HG02798 (cell line): ENCODE data around the gene CSF1R.

ENCODE experiments used
- ATAC-seq: cut with Tn5 transposase; IDR thresholded peaks from one replicate; pipeline ENCODE4 v1.9.1; 2021; ENCODE audit warnings: mild to moderate bottlenecking; ENCODE audit not compliant: unreplicated experiment, poor library complexity

The CSF1R gene

DNA sequence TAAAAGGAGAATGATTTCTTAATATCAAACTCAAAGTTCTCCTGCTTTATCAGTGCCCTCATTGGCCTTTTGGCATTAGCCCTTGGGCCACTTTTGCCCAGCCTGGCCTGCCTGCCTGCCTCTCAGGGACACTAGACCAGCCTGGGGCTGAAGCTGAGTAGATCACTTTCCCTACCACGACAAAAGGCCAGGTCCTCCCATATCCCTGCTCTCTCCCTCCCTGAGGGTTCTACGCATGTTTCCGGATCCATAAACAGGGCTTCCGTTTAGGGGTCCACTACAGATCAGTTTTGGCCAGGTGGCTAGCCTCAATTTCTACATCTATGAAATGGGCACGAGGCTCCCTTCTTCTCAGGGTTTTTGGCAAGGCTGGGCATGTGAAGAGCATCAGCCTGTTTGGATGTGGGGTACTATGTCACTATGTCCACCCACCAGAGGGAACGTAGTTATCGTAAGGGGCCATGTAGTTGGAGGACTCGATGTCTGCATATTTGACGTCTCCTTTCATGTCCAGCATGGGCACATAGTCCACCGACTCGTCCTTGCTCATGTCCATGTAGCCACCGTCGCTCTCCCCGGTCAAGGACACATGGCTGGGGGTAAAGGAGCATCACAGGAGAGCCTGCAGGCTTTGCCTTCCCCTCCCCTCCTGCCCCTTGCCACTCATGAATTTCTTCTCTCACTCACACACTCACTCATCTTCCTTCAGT, 35.2 kb upstream of the CSF1R start:
- ATAC-seq: no peak

DNA sequence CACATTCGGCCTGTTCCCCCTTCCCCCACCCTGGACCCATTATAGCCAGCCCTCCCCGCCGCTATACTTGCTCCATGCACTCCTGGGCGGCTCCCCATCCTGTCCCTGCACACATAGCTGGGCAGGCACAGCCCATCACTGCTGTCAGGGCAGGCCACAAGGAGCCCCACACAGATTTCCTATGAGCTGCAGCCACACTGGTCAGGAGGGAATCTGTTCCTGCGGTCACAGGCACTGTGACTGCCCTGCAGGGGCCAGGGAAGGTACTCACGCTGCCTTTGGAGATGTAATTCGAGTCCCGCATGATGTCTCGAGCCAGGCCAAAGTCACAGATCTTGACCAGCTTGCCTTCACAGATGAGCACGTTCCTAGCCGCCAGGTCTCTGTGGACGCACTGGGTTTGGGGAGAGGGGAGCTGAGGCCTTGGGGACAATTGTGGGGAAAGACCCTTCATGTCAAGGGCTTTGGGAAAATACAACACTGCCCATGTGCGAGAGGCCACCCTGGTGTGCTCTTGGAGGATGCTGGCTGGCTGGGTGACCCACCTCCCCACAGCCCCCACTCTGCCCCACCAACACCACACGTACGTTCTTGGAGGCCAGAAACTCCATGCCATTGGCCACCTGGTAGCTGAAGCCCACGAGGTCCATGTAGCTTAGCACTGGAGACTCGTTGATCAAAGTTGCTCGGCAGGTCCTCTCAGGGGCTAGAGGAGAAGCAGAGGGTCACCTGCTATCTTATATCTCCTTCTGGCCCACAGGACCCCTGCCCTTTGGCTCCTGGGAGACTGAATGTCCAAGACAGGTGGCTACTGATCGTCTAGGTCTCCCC, 34.5 kb upstream of the CSF1R start:
- no peak for ATAC-seq

DNA sequence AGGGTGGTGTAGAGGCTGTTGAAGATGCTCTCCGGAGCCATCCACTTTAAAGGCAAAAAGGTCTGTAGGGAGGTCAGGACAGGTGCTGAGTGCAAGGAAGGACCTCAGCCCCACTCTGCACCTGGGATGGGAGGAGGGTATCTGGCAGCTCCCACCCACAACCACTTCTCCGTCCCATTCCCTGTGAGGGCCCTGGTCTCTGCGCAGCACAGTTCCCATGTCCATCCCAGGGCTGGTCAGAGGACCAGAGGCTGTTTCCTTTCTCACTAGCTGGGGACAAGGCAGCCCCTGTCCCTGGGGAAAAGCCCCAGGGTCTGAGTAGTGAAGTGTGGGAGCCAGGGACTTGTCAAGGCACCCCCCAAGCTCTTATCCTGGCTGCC, 33.7 kb upstream of the CSF1R start:
- no peak for ATAC-seq

DNA sequence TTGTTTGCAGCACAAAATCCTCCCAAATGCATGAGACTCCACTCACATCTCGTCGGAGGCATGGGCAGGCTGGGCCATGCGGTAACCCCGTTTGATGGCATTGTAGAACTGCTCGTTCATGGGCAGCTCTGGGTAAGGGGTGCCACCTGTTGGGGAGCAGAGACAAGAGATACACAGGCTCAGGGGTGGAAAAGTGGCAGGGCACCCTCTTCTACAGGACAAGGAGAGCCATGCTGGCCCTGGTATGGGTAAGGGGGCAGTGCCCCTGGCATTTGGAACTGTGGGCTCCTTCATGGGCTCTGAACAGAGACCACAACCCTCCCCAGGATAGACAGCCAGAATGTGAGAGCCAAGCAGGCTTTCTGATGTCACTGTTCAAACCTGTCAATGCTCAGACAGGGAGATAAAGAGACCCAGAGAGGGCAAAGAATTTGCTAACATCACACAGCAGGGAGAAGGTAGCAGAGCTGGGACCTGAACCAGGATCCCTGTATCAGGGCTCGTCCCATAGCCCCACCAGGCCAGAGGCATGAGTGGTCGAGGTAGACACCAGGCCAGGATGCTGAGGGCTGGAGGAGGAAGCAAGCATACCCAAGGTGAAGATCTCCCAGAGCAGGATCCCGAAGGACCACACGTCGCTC, 33.2 kb upstream of the CSF1R start:
- ATAC-seq: no peak

DNA sequence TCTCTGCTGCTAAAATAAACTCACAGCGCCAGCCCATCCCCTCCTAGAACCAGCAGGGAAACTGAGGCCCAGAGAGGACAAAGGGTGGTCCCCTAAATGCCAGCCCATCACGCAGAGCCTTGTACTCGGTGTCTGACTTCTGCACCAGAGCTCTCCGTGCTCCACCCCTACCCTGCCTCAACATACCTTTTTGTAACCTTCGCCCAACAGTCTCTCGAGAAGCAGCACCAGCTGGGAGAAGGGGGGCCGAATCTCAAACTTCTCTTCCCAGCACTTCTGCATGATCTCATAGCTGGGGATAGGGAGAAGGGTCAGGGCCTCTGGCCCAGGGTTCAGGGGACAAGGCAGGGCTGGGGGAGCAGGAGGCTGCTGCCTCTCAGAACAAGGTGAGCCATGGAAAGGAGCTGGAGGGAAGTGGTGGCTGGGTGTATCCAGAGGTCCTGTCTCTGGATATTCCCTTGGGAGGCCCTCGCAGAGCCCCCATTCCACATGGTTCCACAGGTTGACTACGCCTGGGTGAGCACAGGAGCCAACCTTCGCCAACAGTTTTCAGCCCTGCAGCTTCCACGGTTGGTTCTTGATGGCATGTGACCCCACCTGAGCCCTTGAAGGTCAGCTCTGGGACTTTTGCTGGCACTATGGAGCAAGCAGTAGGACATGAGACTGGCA, 32.3 kb upstream of the CSF1R start:
- no peak for ATAC-seq

DNA sequence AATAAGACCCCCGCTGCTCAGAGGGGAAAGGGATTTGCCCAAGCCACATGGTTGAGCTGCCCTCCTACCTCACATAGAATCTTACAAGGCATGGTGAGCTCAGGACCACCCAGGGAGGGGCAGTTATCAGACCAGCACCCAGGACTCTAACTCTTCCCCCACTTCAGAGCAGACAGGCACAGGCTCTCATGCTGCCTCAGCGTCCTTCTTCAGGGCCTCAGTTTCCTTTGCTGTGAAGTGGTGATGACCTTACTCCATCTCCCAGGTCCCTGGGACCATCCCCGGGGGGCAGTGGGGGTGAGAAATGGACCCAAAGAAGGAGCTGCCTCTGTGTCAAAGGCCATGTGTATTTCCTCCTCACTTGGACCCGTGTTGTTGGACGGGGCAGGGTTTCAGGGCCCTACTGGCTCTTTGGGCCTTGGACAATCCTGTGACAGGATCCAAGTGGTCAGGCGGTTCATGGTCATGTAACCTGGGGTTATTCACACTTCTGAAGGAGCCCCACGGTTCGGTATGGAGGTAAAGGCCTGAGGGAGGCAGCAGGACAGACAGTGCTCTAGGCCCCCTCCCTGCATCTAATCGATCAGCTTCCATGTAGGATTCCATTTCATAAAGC, 31.7 kb upstream of the CSF1R start:
- ATAC-seq: no peak

DNA sequence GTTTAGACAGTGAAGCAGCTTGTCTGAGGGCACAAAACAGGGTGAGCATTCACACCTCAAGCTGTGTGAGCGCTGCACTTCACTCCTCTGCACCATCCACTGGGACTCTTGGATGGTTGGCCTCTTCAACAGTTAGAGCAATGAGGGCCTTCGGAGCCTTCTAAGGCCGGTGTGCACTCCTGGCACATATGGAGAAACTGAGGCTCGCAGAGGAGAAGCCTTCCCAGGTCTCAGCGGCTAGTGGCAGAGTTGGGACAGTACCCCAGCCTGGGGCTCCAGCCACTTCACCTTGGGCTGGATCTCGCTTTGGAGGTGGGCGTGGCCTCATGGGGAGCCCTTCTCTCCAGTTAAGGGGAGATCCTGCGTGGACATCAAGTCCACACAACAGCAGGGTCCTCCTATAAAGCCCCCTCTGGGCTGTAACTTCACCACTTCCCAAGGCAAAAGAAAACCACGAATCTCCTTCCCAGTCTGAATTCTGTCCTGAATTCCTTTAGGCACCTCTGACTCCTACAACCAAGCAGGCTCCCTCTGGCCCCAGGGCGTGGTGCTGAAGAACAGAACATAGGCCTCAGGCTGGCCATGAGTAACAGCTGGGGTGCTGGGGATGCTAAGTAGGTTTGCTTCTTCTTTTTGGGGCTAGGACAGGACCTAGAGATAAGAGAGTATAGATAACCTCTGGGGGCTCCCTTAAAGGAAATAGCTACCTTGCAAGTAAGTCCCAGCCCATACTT, 30.5 kb upstream of the CSF1R start:
- ATAC-seq: no peak

DNA sequence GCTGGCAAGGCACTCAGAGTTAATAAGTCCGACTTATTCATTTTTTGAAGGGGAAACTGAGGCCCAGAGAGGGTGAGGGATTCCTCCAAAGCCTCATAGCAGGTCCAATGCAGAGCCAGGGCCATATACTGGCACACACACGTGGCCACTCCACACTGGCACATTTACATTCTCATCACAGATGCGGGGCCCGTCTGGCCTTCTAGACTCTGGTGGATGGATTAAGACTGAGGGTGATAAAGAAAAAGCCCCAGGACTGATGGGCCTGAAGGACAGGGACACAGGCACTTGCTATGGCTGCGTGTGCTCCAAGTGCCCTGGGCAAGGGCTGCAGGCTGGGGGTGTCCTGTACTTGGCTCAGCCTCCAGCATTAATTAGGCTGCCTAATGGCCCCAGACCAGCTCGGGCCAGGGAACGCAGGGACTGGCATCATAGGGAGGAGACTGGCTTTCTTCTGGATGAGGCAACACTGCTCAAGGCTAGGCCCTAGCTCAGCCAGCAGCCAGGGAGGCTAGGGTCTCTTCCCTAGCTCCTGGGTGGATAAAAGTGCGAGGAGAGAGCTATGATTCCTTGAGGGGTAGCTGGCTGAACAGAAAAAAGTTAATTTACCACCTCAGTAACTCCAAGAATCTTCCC, 28.5 kb upstream of the CSF1R start:
- no peak for ATAC-seq

DNA sequence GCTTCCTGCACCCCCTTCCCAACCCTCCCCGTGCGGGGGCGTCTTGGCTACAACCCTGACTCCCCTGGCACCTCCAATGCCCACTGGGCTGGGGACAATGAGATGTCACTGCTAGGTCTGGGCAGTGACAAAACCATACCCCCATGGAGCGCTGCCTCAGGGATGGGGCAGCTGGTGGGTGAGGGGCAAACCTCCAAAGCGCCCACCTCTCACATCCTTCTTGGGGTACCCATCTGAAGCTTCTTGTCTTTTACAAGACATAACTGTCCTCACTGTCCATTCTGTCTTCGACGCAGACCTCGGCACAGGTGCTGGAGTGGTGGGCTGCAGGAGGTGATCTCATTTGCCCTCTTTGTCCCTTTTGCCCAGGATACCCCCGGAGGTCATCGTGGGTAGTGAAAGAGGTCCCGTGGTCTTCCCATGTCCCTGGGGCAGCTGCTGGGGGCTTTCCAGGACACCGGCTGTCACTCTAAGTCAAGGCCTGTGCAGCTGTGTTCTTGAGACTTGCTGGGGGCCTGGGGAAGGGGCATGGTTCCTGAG, 27.8 kb upstream of the CSF1R start:
- no peak for ATAC-seq

DNA sequence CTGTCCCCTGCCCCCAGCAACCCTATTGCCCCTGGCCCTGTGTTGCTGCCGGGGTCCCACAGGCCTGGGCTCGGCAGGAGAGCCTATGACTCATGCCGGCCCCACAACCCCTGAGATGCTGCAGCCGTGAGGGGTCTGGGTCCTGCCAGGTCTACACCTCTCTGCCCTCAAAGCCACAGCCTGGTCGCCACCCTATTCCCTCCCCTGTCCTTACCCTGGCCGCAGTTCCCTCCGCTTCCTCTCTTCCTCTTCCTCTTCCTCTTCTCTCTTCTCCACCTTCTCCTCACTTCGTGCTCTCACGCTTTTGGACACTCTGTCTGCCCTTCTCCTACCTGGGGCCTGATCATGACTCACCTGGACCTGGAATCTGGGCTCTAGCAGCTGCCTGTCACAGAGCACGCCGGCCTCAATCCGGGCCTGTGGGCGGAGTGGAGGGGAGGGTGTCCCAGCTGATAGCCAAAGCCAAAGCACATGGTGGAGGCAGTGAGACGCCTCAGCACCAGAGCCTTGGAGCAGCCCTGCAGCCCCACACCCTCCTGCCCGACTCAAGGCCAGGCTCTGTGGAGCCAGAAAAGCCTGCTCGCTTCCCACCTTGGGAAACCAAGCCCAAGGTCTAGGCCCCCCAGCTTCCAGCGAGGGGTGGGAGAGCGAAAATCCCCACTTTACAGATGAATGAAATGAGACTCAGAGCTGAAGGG, 26.8 kb upstream of the CSF1R start:
- ATAC-seq: no peak

DNA sequence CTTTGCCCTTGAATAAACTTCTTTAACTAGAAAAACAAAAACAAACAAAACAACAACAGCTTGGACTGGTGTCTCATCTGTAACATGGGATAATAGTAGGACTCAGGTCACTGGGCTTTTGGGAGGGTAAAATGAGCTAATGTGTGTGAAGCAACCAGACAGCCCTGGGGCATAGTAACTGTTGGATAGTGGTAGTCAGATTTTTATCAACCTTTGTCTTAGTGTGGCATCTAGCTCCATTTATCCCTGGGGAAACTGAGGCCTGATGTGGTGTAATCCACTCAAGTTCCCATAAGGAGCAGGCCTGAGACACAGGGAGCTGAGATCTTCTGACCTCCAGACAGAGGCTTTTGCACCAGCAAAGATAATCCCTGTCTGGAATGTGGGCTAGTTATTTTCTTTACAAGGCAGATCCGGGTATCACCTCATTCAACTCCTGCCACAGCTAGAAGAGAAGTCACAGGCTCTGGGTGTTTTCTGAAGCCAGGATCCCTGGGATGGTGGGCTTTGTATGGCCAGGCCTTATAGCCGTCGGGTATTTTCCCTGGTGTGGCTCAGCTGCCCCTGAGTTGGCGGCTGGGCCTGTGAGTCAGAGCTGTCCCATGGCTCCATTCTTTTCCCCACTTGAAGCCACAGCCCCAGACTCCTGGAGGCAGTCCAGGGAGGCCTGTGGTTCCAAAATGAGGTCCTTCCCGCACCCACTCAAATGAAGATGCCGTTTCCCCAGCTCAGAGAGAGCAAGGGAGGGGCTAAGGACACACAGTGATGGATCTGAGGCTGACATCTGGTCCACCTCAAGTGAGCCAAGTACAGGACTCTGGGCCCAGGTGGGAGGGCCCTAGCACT, 26.1 kb upstream of the CSF1R start:
- no peak for ATAC-seq

DNA sequence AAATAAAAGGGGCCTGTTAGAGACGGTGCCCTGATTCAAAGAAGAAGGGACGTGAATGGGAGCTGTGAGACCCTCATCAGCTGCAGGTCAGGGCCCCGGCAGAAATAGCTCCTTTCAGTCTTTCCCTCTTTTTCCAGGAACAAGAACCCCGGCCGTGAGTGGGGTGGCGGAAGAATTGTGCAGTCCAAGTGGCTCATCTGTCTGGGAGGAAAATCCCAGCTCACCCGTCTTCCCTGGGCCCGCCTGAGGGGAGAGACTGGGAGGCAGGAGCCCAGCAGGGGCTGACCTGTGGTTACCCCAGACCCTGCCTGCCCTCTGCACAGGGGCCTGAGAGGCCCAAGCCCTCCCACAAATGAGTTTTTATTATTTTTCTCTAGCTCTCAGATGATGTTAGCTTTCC, 24.8 kb upstream of the CSF1R start:
- no peak for ATAC-seq

DNA sequence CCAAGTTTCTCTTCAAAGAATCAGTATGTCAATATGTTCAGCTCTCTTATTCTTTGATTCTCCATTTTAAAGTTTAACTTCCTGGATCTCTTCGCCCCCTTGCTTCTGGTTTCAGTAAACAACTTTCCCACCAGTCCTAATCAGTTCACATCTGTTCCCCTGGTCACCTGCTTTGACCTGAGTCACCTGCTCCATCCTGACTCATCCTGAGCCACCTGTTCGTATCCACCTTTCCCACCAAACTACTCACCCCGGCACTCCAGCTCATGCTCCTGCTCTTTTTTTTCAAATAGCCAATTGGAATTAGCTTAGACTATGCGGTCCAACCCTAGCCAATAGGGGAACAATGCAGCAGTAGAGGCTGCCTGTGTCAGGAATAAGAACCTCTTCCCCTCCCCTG, 23.6 kb upstream of the CSF1R start:
- no peak for ATAC-seq

DNA sequence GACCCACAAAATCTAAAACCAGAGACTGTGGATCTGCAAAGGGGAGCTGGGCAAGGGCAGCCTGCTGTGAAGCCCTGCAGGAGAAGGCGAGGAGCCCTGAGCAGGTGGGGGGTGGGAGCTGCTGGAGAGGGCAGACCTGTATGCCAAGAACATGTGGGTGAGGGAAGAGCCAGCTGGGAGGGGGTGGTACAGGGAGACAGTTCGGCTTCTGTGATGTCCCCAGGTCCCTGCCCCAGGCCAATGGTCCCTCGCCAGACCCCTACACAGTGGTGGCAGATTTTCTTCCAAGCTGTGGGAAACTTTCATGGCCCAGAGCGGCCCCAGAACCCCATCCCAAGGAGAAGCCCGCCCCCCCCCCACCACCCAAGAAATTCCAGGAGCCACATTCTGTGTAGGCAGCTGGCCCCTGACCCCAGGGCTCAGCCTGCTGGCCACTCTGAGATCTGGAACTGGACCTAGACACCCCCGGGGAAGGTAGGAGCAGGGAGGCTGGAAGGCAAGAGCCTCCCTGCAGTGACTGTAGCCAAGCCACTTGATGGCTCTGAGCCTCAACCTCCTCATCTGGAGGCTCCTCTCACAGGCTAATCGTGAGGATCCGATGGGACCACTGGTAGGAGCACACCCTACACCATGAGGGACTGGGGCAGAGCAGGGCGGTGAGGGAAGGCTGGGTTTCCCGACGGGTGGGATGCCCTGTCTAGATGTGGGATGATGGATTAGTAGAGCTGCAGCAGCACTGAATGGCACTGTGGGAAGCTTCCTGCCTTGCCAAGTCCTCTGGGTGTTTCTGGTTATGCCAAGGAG, 22.6 kb upstream of the CSF1R start:
- ATAC-seq: no peak

DNA sequence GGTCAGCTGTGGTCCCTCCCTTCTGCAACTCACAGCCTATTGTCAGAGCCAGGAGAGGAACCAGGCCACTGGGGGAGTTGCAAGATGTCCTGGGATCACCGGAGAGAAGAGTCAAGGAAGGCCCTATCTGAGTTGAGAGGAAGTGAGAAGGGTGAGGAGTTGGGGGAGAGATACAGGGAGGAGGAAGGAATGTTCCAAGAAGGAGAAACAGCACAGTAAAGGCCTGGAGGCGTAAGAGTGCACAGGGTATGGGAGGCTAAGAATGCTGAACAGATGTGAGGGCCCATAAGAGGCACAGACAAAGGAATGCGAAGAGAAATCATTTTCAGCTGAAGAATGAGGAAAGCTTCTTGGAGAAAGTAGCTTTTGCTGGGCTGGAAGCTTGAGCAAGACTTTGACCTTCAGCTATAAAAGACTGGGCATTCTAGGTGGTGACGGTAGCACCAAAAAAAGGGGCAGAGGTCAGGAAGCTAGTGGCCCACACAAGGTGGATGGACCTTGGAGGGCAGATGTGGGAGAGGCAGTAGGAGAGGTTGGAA, 21.6 kb upstream of the CSF1R start:
- ATAC-seq: no peak

DNA sequence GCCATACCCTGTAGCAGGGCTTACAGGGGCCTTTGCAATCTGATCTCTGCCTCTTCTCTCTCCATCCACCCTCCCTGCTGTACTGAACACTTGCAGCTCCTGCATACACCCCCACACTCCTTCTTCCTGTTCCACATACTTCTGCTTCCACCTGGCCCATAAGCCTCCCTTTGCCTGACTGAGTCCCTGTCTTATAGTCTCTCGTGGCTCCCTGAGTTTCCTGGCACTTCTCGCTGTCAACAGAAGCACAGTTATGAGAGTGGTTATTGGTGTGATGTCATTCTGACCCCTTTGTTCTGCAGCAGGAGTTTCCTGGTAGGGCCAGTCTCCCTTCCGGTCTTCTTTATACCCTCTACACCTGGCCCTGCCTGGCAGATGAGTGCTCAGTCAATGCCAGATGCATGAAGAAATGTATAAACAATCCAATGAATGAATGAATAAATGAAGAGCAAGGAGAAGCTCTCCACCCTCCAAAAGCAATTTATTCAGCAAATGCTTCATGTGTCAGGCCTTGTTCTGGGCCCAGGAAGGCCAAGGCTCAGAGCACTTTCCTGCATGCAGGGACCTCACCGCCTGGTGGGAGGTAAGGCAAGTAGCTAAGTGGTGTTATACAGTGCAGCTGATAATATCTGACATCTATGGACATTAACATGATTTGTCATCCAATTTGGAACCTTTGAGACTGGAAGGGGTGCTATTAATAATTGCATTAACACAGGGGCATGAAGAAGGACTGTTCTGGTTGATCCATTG, 20.5 kb upstream of the CSF1R start:
- no peak for ATAC-seq
